Muscle layer of duodenum (tissue), 2 donors: Measurements from ENCODE around the gene CTNNAL1.

Experiments used
- H3K27ac ChIP-seq: one replicate; pipeline ENCODE4 v1.7.0; 2013; ENCODE audit warnings: mild to moderate bottlenecking, low read length
- H3K27me3 ChIP-seq: one replicate; pipeline ENCODE4 v1.7.0; 2013; ENCODE audit warnings: low read depth, mild to moderate bottlenecking, control low read depth, low read length
- H3K36me3 ChIP-seq, 2 donors: one replicate each; pipeline ENCODE4 v1.7.0; 2013; ENCODE audit warnings: low read length in 2 of 2, control low read depth in 1 of 2, mild to moderate bottlenecking in 1 of 2; ENCODE audit not compliant: insufficient read depth in 2 of 2, control insufficient read depth in 1 of 2
- H3K4me1 ChIP-seq, 2 donors: one replicate each; pipeline ENCODE4 v1.7.0; 2013; ENCODE audit warnings: low read length in 2 of 2, mild to moderate bottlenecking in 2 of 2, control low read depth in 1 of 2, moderate library complexity in 1 of 2; ENCODE audit not compliant: insufficient read depth in 2 of 2, control insufficient read depth in 1 of 2
- H3K4me3 ChIP-seq, 2 donors: one replicate each; pipeline ENCODE4 v1.7.0; 2013; ENCODE audit warnings: low read length in 2 of 2, low read depth in 1 of 2, mild to moderate bottlenecking in 1 of 2
- H3K9me3 ChIP-seq, 2 donors: one replicate each; pipeline ENCODE4 v1.7.0; 2013; ENCODE audit warnings: low read length in 2 of 2, control low read depth in 1 of 2, mild to moderate bottlenecking in 1 of 2; ENCODE audit not compliant: control insufficient read depth in 1 of 2
- donor health status: healthy.

Gene CTNNAL1

GRCh38 chr9:108953983-108954574 lies 59.2 kb downstream of the CTNNAL1 start:
- Histone ChIP-seq H3K4me3 (no peak overlapping the region), H3K27ac (no peak overlapping the region), H3K9me3 (no peaks in the 10 kb centered on the region), H3K27me3 (no peaks in the 10 kb centered on the region), H3K4me1 (peaks cover 0 to 4% of the 10 kb centered on the region in 2 donors), H3K36me3 (no peaks in the 10 kb centered on the region)

DNA sequence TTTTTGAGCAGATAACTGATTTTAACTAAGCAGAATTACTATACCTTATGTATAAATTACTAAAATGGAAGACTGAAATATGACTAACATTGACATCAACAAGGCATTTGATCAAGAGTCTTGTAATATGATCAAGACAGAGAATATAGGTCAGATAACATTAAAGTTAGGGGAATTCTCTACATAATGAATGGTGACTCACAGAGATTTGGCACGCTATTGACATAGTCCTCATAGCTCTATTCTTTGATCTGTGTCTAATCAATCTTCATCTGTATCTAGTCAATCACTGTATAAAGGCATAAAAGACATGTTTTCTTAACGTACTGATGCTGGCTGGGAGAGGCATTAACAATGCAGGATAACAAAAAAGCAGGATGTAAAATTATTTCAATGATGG lies 61.7 kb downstream of the CTNNAL1 start:
- no peaks in the 10 kb centered on the region for H3K27me3 ChIP-seq

GRCh38 chr9:108950168-108950567 lies 63.1 kb downstream of the CTNNAL1 start:
- H3K9me3 ChIP-seq = no peaks in the 10 kb centered on the region
- H3K4me1 ChIP-seq = peaks cover 0 to 4% of the 10 kb centered on the region in 2 donors
- H3K4me3 ChIP-seq = no peak overlapping the region
- peaks cover 0 to 8% of the 10 kb centered on the region in 2 donors for H3K36me3 ChIP-seq
- no peaks in the 10 kb centered on the region for H3K27me3 ChIP-seq
- no peak overlapping the region for H3K27ac ChIP-seq

More for the DNA sequence above, 61.7 kb downstream of the CTNNAL1 start:
- Histone ChIP-seq H3K4me1 (peaks cover 0 to 4% of the 10 kb centered on the region in 2 donors), H3K4me3 (no peak overlapping the region), H3K27ac (no peak overlapping the region), H3K36me3 (peaks cover 0 to 4% of the 10 kb centered on the region in 2 donors), H3K9me3 (no peaks in the 10 kb centered on the region)

GRCh38 chr9:108939975-108940374 lies 73.3 kb downstream of the CTNNAL1 start:
- H3K27ac ChIP-seq = no peak overlapping the region
- H3K4me1 ChIP-seq = peaks cover 4% of the 10 kb centered on the region in 2 donors
- H3K4me3 ChIP-seq = no peak overlapping the region
- H3K36me3 ChIP-seq = peaks cover 29 to 53% of the 10 kb centered on the region in 2 donors
- no peaks in the 10 kb centered on the region for H3K9me3 ChIP-seq
- no peaks in the 10 kb centered on the region for H3K27me3 ChIP-seq

GRCh38 chr9:108937561-108938305 lies 75.6 kb downstream of the CTNNAL1 start:
- H3K27ac ChIP-seq = no peak overlapping the region
- no peaks in the 10 kb centered on the region for H3K9me3 ChIP-seq
- H3K4me1 ChIP-seq = peaks cover 10 to 11% of the 10 kb centered on the region in 2 donors
- no peaks in the 10 kb centered on the region for H3K27me3 ChIP-seq
- peaks cover 24 to 38% of the 10 kb centered on the region in 2 donors for H3K36me3 ChIP-seq
- H3K4me3 ChIP-seq = no peak overlapping the region

DNA sequence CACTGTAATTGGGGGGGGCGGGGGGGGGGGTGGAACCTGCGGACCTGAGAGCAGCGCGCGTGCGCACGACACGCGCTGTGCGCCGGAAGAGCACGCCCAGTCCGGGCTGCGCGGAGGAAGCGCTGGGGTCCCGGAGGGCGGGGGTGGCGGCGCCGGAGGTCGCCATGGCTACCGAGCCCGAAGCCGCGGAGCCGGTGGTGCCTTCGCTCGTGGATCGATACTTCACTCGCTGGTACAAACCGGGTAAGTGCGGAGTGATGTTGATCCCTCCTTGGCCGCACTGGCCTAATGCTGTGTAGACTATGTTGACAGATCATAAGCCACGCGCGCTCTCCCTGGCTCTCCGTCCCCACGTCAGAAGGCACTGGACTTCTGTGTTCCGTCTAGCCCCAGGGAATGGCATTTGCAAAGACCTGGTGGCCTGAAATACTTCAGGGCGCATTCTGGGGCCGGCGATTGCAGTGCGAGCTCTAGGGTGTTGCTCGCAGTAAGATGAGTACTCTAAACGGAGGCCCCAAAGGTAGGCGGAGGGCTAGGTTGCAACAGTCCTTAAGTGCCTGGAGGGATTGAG lies 78.9 kb downstream of the CTNNAL1 start, which contains the start of gene ABITRAM:
Gene ABITRAM (plus strand): TSS at position 78 of the 571 bp plus-strand sequence. CDS start 87 bp downstream, at position 165.
- peak within 1 kb of the TSS; percentile 85 to 90 for H3K4me3 ChIP-seq
- H3K4me1 ChIP-seq = peaks cover 14% of the 10 kb centered on the region in 2 donors
- H3K27me3 ChIP-seq = no peaks in the 10 kb centered on the region
- peaks cover 16 to 23% of the 10 kb centered on the region in 2 donors for H3K36me3 ChIP-seq
- no peaks in the 10 kb centered on the region for H3K9me3 ChIP-seq
- peak within 1 kb of the TSS; percentile 90 for H3K27ac ChIP-seq

DNA sequence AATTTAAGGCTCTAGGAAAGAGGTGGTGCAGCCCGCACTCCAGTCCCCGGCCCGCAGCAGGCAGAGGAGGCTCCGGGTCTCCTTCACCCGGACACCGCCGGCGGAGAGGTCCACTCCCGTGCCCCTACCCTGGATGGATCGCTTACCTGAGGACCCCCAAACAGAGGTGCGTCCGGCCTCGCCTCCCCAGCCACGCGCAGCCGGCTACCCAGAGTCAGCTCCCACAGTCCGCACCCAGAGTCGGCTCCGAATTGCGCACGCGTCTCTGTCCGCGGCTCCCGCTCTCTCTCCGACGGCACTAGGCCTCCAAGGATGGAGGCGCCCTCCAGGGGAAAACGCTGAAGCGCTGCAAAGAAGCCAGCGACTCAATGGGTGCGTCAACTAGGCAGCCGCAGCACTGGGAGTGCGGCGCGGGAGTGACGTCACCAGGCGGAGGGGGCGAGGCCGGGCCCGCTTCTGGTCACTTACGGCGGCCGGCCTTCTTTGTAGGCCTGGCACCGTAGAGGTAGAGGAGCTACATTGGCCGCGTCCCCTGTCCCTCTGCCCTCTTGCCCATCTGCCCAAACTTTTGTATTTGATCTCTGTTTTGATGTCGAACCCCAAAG lies 79.5 kb downstream of the CTNNAL1 start, which contains the start of gene ELP1:
Gene ELP1 (minus strand): TSS at position 407 of the 605 bp plus-strand sequence. CDS start 2,978 bp downstream, outside the sequence.
- H3K4me1 ChIP-seq = peaks cover 14% of the 10 kb centered on the region in 2 donors
- H3K27ac ChIP-seq = peak within 1 kb of the TSS; percentile 90
- peak within 1 kb of the TSS; percentile 85 to 90 for H3K4me3 ChIP-seq
- H3K36me3 ChIP-seq = peaks cover 10 to 22% of the 10 kb centered on the region in 2 donors
- H3K9me3 ChIP-seq = no peaks in the 10 kb centered on the region
- H3K27me3 ChIP-seq = no peaks in the 10 kb centered on the region

GRCh38 chr9:108933231-108933717 lies 80.0 kb downstream of the CTNNAL1 start:
- Histone ChIP-seq H3K4me1 (peaks cover 14% of the 10 kb centered on the region in 2 donors), H3K36me3 (peaks cover 13 to 22% of the 10 kb centered on the region in 2 donors), H3K4me3 (peak overlapping the region; percentile 85 to 90), H3K27ac (peak overlapping the region; percentile 60), H3K9me3 (no peaks in the 10 kb centered on the region), H3K27me3 (no peaks in the 10 kb centered on the region)

DNA sequence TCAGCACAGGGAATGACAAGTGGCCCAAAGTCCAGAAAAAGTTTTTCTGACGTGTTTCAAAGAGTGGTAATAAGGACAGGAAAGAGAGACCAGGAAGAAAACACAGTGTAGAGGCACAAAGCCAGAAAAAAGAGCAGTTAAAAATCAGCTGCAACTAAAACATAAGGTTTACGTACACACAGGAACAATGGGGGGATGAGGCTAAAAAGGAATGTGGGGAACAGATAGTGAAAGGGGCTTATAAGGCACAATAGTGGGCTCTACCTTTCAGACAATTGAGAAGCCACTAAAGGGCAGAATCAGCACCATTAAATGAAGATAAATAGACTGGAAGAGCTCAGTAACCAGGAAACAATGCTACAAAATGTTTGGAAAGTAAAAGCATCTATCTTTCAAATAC lies 84.9 kb downstream of the CTNNAL1 start:
- Histone ChIP-seq H3K4me3 (no peak overlapping the region), H3K9me3 (no peaks in the 10 kb centered on the region), H3K27me3 (no peaks in the 10 kb centered on the region), H3K36me3 (peaks cover 48 to 50% of the 10 kb centered on the region in 2 donors), H3K4me1 (peaks cover 7 to 8% of the 10 kb centered on the region in 2 donors), H3K27ac (no peak overlapping the region)

GRCh38 chr9:108924466-108924865 lies 88.8 kb downstream of the CTNNAL1 start:
- H3K27ac ChIP-seq = no peak overlapping the region
- H3K4me3 ChIP-seq = no peak overlapping the region
- H3K27me3 ChIP-seq = no peaks in the 10 kb centered on the region
- H3K9me3 ChIP-seq = no peaks in the 10 kb centered on the region
- H3K4me1 ChIP-seq = no peaks in the 10 kb centered on the region
- H3K36me3 ChIP-seq = peaks cover 60 to 77% of the 10 kb centered on the region in 2 donors

DNA sequence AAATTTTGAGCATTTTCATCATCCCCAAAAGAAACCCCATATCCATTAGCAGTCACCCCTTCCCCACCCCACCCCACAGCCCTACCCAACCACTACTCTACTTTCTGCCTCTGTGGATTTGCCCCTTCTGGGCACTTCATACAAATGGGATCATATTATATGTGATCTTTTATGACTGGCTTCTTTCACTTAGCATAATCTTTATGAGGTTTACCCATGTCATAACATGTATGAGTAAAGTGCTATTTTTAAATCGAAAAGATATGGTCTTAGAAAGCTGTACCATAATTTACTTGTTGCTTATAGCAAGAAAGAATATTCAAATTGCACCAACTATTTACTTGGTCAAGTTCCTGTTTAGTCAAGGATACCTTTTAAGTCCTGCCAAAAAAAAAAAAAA lies 92.1 kb downstream of the CTNNAL1 start:
- Histone ChIP-seq H3K27me3 (no peaks in the 10 kb centered on the region), H3K27ac (no peak overlapping the region), H3K4me3 (no peak overlapping the region), H3K4me1 (no peaks in the 10 kb centered on the region), H3K9me3 (no peaks in the 10 kb centered on the region), H3K36me3 (peaks cover 65 to 84% of the 10 kb centered on the region in 2 donors)
